Fibroblast of lung (primary cell): Measurements from ENCODE around the gene ACOXL. TPM values are rescaled to one million over a fixed set of nuclear protein-coding genes. Genes with fewer than 3 reads are reported as not detected.

Experiments used
- DNase-seq, 2 donors: peaks; one replicate each; pipeline versions ENCODE4 v3.0.0 to v3.0.0-alpha.2; 2010; ENCODE audit warnings: low read depth in 2 of 2
- H2AFZ ChIP-seq: 2 replicates; pipeline ENCODE4 v1.5.1; 2012; ENCODE audit warnings: low read length, control low read depth, inconsistent platforms
- H3K27ac ChIP-seq: 2 replicates; pipeline ENCODE4 v1.5.1; 2011; ENCODE audit warnings: low read length, control low read depth; ENCODE audit not compliant: insufficient read depth
- H3K27me3 ChIP-seq: 2 replicates; pipeline ENCODE4 v1.5.1; 2011; ENCODE audit warnings: mild to moderate bottlenecking, low read length; ENCODE audit not compliant: control insufficient read depth, insufficient read depth
- H3K36me3 ChIP-seq: 2 replicates; pipeline ENCODE4 v1.5.1; 2011; ENCODE audit warnings: low read length; ENCODE audit not compliant: control insufficient read depth, insufficient read depth
- H3K4me1 ChIP-seq: 2 replicates; pipeline ENCODE4 v1.5.1; 2011; ENCODE audit warnings: low read length; ENCODE audit not compliant: control insufficient read depth, insufficient read depth; ENCODE audit errors: extremely low read depth
- H3K4me2 ChIP-seq: 2 replicates; pipeline ENCODE4 v1.5.1; 2011; ENCODE audit warnings: low read length, control low read depth; ENCODE audit not compliant: insufficient read depth; ENCODE audit errors: extremely low read depth
- H3K4me3 ChIP-seq, 4 experiments: fragments of 200-600 bp in 1 of 4; sonication (generic) in 1 of 4; replicated peaks in 1 of 4; 2 replicates each; pipeline ENCODE4 v1.5.1; 2011 to 2016; ENCODE audit warnings: low read length in 4 of 4, low read depth in 3 of 4, mild to moderate bottlenecking in 3 of 4, control low read depth in 2 of 4, inconsistent platforms in 1 of 4, mixed read lengths in 1 of 4; ENCODE audit not compliant: insufficient read depth in 1 of 4; ENCODE audit errors: control extremely low read depth in 1 of 4
- H3K79me2 ChIP-seq: 2 replicates; pipeline ENCODE4 v1.5.1; 2012; ENCODE audit warnings: mild to moderate bottlenecking, low read length, inconsistent platforms; ENCODE audit not compliant: control insufficient read depth, insufficient read depth
- H3K9ac ChIP-seq: 2 replicates; pipeline ENCODE4 v1.5.1; 2011; ENCODE audit warnings: mild to moderate bottlenecking, low read length, control low read depth; ENCODE audit not compliant: insufficient read depth
- H3K9me3 ChIP-seq: 2 replicates; pipeline ENCODE4 v1.5.1; 2012; ENCODE audit warnings: low read depth, low read length; ENCODE audit not compliant: control insufficient read depth, insufficient read depth
- H4K20me1 ChIP-seq: 2 replicates; pipeline ENCODE4 v1.5.1; 2011; ENCODE audit warnings: low read length; ENCODE audit not compliant: control insufficient read depth, insufficient read depth; ENCODE audit errors: extremely low read depth
- EZH2 ChIP-seq: IDR thresholded peaks from 2 replicates; pipeline ENCODE4 v1.5.1; 2012; ENCODE audit warnings: low read length, control low read depth, mild to moderate bottlenecking; ENCODE audit errors: missing control alignments
- polyA plus RNA-seq, 2 donors: library from polyadenylated mRNA; depleted of rRNA in 1 of 2; stranded (reverse) in 1 of 2; unstranded in 1 of 2; fragments of >200 nt; gene quantifications; 2 replicates each; pipeline ENCODE4 v1.2.1, GENCODE V29; 2011 to 2012; ENCODE audit warnings: missing spikeins in 1 of 2
- total RNA-seq: library from RNA; depleted of rRNA; stranded (reverse); fragments of >200 nt; gene quantifications from 2 replicates; pipeline ENCODE4 v1.2.1, GENCODE V29; 2014
- TF ChIP-seq, protein P1 (sequence below), 2 donors: IDR thresholded peaks in 1 of 2; conservative IDR thresholded peaks in 1 of 2; 1 replicate in 1 of 2; 2 replicates in 1 of 2; pipeline ENCODE4 v1.5.1; 2011 to 2012; ENCODE audit warnings: low read length in 2 of 2, control low read depth in 1 of 2, inconsistent platforms in 1 of 2, low read depth in 1 of 2, mild to moderate bottlenecking in 1 of 2

Gene ACOXL
- total and polyA plus RNA-seq, 2 donors (not counting 1 experiment from before 2014, with no cell fraction given), result not detected

DNA sequence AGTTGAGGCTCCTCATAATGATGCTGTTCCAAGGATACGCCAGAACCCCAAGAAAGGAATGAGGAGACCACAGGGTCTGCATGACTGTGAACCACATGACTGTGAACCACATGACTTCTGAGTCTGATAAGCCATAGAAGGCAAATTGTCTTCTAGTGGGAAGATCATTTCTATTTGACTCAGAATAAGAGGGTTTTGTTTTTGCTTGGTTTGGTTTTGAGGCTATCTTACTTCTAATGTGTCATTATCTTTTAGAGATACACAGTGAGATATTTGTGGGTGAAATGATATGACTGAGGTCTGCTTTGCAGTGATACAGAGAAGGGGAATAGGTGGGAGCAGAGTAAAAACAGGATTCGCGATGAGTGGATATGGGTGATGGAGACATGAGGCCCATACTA, 359.4 kb downstream of the ACOXL start:
- Histone ChIP-seq H2AFZ (no peak overlapping the region), H3K4me1 (no peaks in the 10 kb centered on the region), H3K9me3 (no peaks in the 10 kb centered on the region), H3K36me3 (no peaks in the 10 kb centered on the region), H3K27ac (no peak overlapping the region), H3K4me3 (no peak overlapping the region), H3K27me3 (peaks cover 19% of the 10 kb centered on the region), H3K79me2 (no peaks in the 10 kb centered on the region), H4K20me1 (no peaks in the 10 kb centered on the region), H3K4me2 (no peak overlapping the region), H3K9ac (no peak overlapping the region)
- no peak for DNase-seq
- no peak for TF ChIP-seq EZH2
- TF ChIP-seq, protein P1, sequence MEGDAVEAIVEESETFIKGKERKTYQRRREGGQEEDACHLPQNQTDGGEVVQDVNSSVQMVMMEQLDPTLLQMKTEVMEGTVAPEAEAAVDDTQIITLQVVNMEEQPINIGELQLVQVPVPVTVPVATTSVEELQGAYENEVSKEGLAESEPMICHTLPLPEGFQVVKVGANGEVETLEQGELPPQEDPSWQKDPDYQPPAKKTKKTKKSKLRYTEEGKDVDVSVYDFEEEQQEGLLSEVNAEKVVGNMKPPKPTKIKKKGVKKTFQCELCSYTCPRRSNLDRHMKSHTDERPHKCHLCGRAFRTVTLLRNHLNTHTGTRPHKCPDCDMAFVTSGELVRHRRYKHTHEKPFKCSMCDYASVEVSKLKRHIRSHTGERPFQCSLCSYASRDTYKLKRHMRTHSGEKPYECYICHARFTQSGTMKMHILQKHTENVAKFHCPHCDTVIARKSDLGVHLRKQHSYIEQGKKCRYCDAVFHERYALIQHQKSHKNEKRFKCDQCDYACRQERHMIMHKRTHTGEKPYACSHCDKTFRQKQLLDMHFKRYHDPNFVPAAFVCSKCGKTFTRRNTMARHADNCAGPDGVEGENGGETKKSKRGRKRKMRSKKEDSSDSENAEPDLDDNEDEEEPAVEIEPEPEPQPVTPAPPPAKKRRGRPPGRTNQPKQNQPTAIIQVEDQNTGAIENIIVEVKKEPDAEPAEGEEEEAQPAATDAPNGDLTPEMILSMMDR (conservative IDR thresholded peaks at IDR 0.05 in 1 of 2, IDR thresholded peaks at IDR 0.05 in 1 of 2; ENCODE audit: low read depth in 1 of 2, low read length in 2 of 2), result no peak

DNA sequence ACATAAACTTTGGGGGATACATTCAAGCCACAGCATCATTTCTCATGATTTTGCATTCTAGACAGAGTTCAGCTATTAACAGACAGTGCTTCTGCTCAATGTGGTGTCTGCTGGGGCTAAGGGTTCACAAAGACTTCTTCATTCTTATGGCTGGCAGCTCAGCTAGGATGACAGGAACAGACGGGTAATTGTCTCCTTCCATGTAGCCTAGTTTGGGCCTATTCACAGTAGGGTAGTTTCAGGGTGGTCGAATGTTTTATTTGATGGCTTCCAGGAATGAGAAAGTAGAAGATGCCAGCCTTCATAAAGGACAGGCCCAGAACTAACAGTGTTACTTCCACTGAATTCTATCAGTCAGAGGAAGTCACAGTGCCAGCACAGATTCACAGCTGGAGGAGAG, 362.3 kb downstream of the ACOXL start:
- Histone ChIP-seq H3K27me3 (peaks cover 20% of the 10 kb centered on the region), H3K4me3 (no peak overlapping the region), H3K9me3 (no peaks in the 10 kb centered on the region), H3K4me1 (no peaks in the 10 kb centered on the region), H3K9ac (no peak overlapping the region), H3K79me2 (no peaks in the 10 kb centered on the region), H2AFZ (no peak overlapping the region), H3K4me2 (no peak overlapping the region), H4K20me1 (no peaks in the 10 kb centered on the region), H3K36me3 (no peaks in the 10 kb centered on the region), H3K27ac (no peak overlapping the region)
- TF ChIP-seq EZH2, result no peak
- TF ChIP-seq, protein P1 (conservative IDR thresholded peaks at IDR 0.05 in 1 of 2, IDR thresholded peaks at IDR 0.05 in 1 of 2; ENCODE audit: low read depth in 1 of 2, low read length in 2 of 2), result no peak
- DNase-seq, result no peak

GRCh38 chr2:111095434-111095833, 363.1 kb downstream of the ACOXL start:
- Histone ChIP-seq H3K9me3 (no peaks in the 10 kb centered on the region), H3K4me1 (no peaks in the 10 kb centered on the region), H3K79me2 (no peaks in the 10 kb centered on the region), H3K4me3 (no peak overlapping the region), H3K27ac (no peak overlapping the region), H3K4me2 (no peak overlapping the region), H3K36me3 (no peaks in the 10 kb centered on the region), H2AFZ (no peak overlapping the region), H3K27me3 (peaks cover 18% of the 10 kb centered on the region), H4K20me1 (no peaks in the 10 kb centered on the region), H3K9ac (no peak overlapping the region)
- DNase-seq, result no peak
- TF ChIP-seq, protein P1 (conservative IDR thresholded peaks at IDR 0.05 in 1 of 2, IDR thresholded peaks at IDR 0.05 in 1 of 2; ENCODE audit: low read depth in 1 of 2, low read length in 2 of 2), result no peak
- no peak for TF ChIP-seq EZH2
